Colonic mucosa (tissue), 4 donors: ENCODE measurements around the gene SPATS2L. TPM values are rescaled to one million over a fixed set of nuclear protein-coding genes. Genes with fewer than 3 reads are reported as not detected.

ENCODE experiments used
- DNase-seq: peaks from one replicate; pipeline ENCODE4 v3.0.0-alpha.2; 2020
- H3K27ac ChIP-seq: fragments of 200-600 bp; one replicate; pipeline ENCODE4 v1.8.0; 2021
- H3K27me3 ChIP-seq: fragments of 200-600 bp; one replicate; pipeline ENCODE4 v1.8.0; 2021
- H3K36me3 ChIP-seq: fragments of 200-600 bp; one replicate; pipeline ENCODE4 v1.8.0; 2021
- H3K4me1 ChIP-seq: fragments of 200-600 bp; one replicate; pipeline ENCODE4 v1.8.0; 2021; ENCODE audit warnings: mild to moderate bottlenecking
- H3K4me3 ChIP-seq: fragments of 200-600 bp; one replicate; pipeline ENCODE4 v1.8.0; 2021
- H3K9ac ChIP-seq, 2 donors: one replicate each; pipeline ENCODE4 v1.7.0; 2013; ENCODE audit warnings: control low read depth in 2 of 2, low read depth in 2 of 2, low read length in 2 of 2
- H3K9me3 ChIP-seq: fragments of 200-600 bp; one replicate; pipeline ENCODE4 v1.8.0; 2021
- intact Hi-C: fragments of 100-400 bp; cut with DNase I; formaldehyde crosslinking; loops from one replicate; pipeline ENCODE4 v1.14.1; 2022
- total RNA-seq, 2 donors: library from RNA; stranded (reverse); fragmentation: NEBNext Ultra II Directional in 1 of 2; extraction: Animal tissue kit (Norgen Biotek cat#: 25700) in 1 of 2; gene quantifications; one replicate each; pipeline ENCODE4 v1.2.1, GENCODE V29; 2021
- TF ChIP-seq, protein P1 (sequence below): fragments of 200-600 bp; IDR thresholded peaks from one replicate; pipeline ENCODE4 v1.8.0; 2022; ENCODE audit warnings: antibody characterized with exemption, mild to moderate bottlenecking
- donor health status: healthy.
- donor health status: DM: no; HTN: no; CAD: no.
- donor health status: DM: no; HTN: no; CAD: no.

SPATS2L gene
- total RNA-seq, 2 donors from 2014 or later, result 151 to 187 TPM

DNA sequence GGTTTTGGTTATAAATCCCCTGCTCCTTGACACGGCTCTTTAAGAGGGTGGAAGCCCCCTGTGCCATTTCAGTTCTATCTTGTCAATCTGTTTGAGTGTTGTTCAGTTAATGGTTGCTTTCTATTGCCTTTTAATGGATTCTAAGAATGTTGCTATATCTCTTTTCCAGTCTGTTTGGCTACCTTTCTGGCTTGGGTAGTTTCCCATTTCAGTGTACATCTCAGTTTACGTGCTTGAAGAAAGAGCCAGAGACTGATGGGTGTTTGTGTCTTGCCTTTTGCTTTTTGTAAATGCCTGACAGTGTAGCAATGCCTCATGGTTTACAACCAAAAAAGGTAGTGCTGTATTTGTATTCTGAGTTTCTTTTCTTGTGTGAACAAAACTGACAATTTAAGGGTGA lies 45.3 kb downstream of the SPATS2L start:
- Histone ChIP-seq H3K27ac (no peak overlapping the region), H3K36me3 (no peaks in the 10 kb centered on the region), H3K9ac (no peak overlapping the region), H3K4me3 (no peak overlapping the region), H3K27me3 (no peaks in the 10 kb centered on the region), H3K4me1 (no peaks in the 10 kb centered on the region), H3K9me3 (no peaks in the 10 kb centered on the region)
- TF ChIP-seq, protein P1, sequence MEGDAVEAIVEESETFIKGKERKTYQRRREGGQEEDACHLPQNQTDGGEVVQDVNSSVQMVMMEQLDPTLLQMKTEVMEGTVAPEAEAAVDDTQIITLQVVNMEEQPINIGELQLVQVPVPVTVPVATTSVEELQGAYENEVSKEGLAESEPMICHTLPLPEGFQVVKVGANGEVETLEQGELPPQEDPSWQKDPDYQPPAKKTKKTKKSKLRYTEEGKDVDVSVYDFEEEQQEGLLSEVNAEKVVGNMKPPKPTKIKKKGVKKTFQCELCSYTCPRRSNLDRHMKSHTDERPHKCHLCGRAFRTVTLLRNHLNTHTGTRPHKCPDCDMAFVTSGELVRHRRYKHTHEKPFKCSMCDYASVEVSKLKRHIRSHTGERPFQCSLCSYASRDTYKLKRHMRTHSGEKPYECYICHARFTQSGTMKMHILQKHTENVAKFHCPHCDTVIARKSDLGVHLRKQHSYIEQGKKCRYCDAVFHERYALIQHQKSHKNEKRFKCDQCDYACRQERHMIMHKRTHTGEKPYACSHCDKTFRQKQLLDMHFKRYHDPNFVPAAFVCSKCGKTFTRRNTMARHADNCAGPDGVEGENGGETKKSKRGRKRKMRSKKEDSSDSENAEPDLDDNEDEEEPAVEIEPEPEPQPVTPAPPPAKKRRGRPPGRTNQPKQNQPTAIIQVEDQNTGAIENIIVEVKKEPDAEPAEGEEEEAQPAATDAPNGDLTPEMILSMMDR, result no peak
- no peak for DNase-seq
- intact Hi-C loops, result no loop called here

DNA sequence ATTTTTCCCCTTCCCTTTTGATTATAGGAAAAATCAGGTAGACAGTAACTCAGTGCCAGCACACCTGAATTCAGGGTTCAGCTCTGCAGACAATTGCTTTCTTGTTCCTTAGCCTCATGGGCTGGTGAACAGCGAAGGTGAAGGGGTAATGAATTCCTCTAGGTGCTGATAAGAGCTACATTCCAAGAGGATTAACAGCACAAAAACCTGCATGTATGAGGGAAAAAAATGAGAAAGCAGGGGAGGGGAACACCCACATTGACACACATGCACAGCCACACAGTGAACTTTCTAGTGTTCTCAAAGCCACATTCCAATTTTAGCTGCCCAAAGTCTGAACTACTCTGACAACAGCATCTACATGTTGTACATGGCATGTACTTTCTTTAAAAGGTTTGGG lies 46.1 kb downstream of the SPATS2L start:
- no peaks in the 10 kb centered on the region for H3K27me3 ChIP-seq
- H3K9me3 ChIP-seq, result no peaks in the 10 kb centered on the region
- no peak overlapping the region for H3K4me3 ChIP-seq
- intact Hi-C loops, result no loop called here
- DNase-seq, result no peak
- H3K36me3 ChIP-seq, result no peaks in the 10 kb centered on the region
- no peaks in the 10 kb centered on the region for H3K4me1 ChIP-seq
- no peak overlapping the region for H3K27ac ChIP-seq
- H3K9ac ChIP-seq, result no peak overlapping the region
- TF ChIP-seq, protein P1, result no peak

DNA sequence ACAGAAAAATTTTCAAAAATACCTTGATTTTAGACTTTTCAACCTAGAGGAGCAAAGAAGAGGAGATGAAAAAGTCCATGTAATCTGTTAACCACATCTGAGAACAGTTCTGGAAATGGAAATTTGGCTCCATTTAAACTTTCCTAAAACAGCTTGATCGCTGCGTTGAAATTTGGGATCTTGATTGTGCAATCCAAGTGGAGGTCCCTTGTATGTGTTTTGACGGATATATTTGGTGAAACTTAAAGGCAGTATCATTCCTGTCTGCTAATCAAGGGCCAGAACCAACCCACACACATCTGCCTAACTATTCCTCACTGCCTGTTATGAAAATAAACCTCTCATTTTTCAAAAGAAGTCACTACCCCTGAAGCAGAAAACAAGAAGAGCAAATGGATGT lies 46.6 kb downstream of the SPATS2L start:
- no peaks in the 10 kb centered on the region for H3K9me3 ChIP-seq
- intact Hi-C loops, result no loop called here
- H3K36me3 ChIP-seq, result no peaks in the 10 kb centered on the region
- TF ChIP-seq, protein P1, result no peak
- no peak for DNase-seq
- H3K4me1 ChIP-seq, result no peaks in the 10 kb centered on the region
- H3K27me3 ChIP-seq, result no peaks in the 10 kb centered on the region
- no peak overlapping the region for H3K9ac ChIP-seq
- H3K27ac ChIP-seq, result no peak overlapping the region
- no peak overlapping the region for H3K4me3 ChIP-seq

- Histone ChIP-seq H3K4me1 (no peaks in the 10 kb centered on the region), H3K27ac (no peak overlapping the region), H3K27me3 (no peaks in the 10 kb centered on the region), H3K9ac (no peak overlapping the region), H3K4me3 (no peak overlapping the region), H3K36me3 (no peaks in the 10 kb centered on the region), H3K9me3 (no peaks in the 10 kb centered on the region)
- DNase-seq, result no peak
- intact Hi-C loops, result no loop called here
- TF ChIP-seq, protein P1, result no peak
Measured at GRCh38 chr2:200353874-200354273, 47.4 kb downstream of the SPATS2L start.

- no peak overlapping the region for H3K9ac ChIP-seq
- H3K27me3 ChIP-seq, result no peaks in the 10 kb centered on the region
- DNase-seq, result no peak
- H3K27ac ChIP-seq, result no peak overlapping the region
- no peaks in the 10 kb centered on the region for H3K36me3 ChIP-seq
- no peak overlapping the region for H3K4me3 ChIP-seq
- TF ChIP-seq, protein P1, result no peak
- intact Hi-C loops, result no loop called here
- H3K4me1 ChIP-seq, result no peaks in the 10 kb centered on the region
- no peaks in the 10 kb centered on the region for H3K9me3 ChIP-seq
Measured at GRCh38 chr2:200354833-200355751, 48.6 kb downstream of the SPATS2L start.
